BLaER1 (cell line): Measurements from ENCODE around the gene KPTN.

Experiments used
- H3K27ac ChIP-seq: shearing (Covaris generic); formaldehyde crosslinking; 2 replicates; pipeline ENCODE4 v1.8.1; 2022
- H3K27me3 ChIP-seq: shearing (Covaris generic); formaldehyde crosslinking; 2 replicates; pipeline ENCODE4 v1.8.1; 2022
- H3K36me3 ChIP-seq: shearing (Covaris generic); formaldehyde crosslinking; 2 replicates; pipeline ENCODE4 v1.8.1; 2022
- H3K4me1 ChIP-seq: shearing (Covaris generic); formaldehyde crosslinking; 2 replicates; pipeline ENCODE4 v1.8.1; 2022
- H3K4me2 ChIP-seq: shearing (Covaris generic); formaldehyde crosslinking; 2 replicates; pipeline ENCODE4 v1.8.1; 2022
- H3K4me3 ChIP-seq: shearing (Covaris generic); formaldehyde crosslinking; 2 replicates; pipeline ENCODE4 v1.8.1; 2022
- H3K9ac ChIP-seq: shearing (Covaris generic); formaldehyde crosslinking; 2 replicates; pipeline ENCODE4 v1.8.1; 2022
- H3K9me3 ChIP-seq: shearing (Covaris generic); formaldehyde crosslinking; 2 replicates; pipeline ENCODE4 v1.8.1; 2022
- H4K20me1 ChIP-seq: shearing (Covaris generic); formaldehyde crosslinking; 2 replicates; pipeline ENCODE4 v1.8.1; 2022
- Cebpa-rat ChIP-seq: shearing (Covaris generic); IDR thresholded peaks from 2 replicates; pipeline ENCODE4 v1.8.1; 2022

Gene KPTN

DNA sequence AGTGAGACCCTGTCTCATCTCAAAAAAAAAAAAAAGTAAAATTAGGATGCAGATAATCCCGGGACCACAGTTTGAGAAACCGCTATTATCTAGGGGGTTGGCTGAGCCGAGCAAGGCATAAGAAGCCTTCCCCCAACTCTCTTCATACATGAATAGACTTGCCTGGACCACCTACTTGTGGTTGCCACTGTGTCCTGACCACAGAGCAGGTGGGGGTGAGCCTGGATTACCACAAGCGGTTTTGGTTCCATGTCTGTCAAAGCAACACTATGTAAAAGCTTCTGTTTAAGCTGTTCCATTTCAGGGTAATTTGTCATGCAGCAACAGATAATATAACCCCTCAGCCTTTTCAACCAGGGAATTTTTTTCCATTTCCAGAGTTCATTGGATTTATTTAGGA lies 34.1 kb upstream of the KPTN start:
- H3K4me2 ChIP-seq = peak overlapping the region; percentile 72
- no peaks in the 10 kb centered on the region for H3K9me3 ChIP-seq
- H3K27ac ChIP-seq = no peak overlapping the region
- peaks cover 62% of the 10 kb centered on the region for H4K20me1 ChIP-seq
- H3K27me3 ChIP-seq = peaks cover 47% of the 10 kb centered on the region
- peaks cover 60% of the 10 kb centered on the region for H3K4me1 ChIP-seq
- H3K36me3 ChIP-seq = no peaks in the 10 kb centered on the region
- no peak for TF ChIP-seq Cebpa-rat
- no peak overlapping the region for H3K9ac ChIP-seq
- H3K4me3 ChIP-seq = no peak overlapping the region

DNA sequence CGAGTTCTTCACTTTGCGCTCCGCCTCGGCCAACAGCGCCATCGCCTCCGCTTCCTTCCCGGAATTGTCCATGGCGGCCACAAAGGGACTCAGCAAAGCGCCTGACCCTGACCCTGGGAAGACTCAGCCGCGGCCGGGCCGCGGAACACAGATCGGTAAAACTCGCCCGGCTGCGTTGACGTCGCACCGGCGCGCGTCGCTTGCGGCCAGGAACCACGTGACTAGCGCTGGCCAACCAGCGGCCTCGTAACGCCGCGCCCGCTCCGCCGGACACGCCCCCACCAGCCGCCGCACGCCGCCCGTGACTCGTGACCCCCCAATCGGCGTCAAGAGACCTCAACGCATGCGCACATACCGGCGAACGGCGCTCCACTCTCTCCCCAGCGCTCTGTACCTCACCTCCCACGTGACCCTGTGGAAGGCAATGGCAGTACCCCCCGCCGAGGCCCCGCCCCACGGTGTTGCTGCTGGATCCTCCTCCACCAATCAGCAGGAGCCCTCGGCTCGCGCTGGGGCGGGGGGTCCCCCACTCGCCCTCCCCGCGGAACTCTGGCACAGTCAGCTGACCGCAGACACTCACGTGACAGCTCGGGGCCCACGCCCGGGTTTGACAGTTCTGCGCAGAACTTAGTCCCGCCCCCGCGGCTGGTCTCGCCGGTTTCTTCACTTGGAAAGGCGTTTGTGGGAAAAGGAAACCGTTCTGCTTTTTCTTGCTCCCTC lies 31.0 kb upstream of the KPTN start, which contains the start of gene NAPA:
Gene NAPA (minus strand): TSS at position 195 of the 720 bp plus-strand sequence. CDS start 123 bp downstream, at position 72.
- peaks cover 17% of the 10 kb centered on the region for H3K36me3 ChIP-seq
- H3K4me1 ChIP-seq = peaks cover 75% of the 10 kb centered on the region
- peaks cover 72% of the 10 kb centered on the region for H4K20me1 ChIP-seq
- peak within 1 kb of the TSS; percentile 100 for H3K4me2 ChIP-seq
- TF ChIP-seq Cebpa-rat = no peak
- H3K9me3 ChIP-seq = no peaks in the 10 kb centered on the region
- peak within 1 kb of the TSS; percentile 98 for H3K9ac ChIP-seq
- H3K4me3 ChIP-seq = peak within 1 kb of the TSS; percentile 98
- H3K27ac ChIP-seq = peak within 1 kb of the TSS; percentile 90
- peaks cover 22% of the 10 kb centered on the region for H3K27me3 ChIP-seq

DNA sequence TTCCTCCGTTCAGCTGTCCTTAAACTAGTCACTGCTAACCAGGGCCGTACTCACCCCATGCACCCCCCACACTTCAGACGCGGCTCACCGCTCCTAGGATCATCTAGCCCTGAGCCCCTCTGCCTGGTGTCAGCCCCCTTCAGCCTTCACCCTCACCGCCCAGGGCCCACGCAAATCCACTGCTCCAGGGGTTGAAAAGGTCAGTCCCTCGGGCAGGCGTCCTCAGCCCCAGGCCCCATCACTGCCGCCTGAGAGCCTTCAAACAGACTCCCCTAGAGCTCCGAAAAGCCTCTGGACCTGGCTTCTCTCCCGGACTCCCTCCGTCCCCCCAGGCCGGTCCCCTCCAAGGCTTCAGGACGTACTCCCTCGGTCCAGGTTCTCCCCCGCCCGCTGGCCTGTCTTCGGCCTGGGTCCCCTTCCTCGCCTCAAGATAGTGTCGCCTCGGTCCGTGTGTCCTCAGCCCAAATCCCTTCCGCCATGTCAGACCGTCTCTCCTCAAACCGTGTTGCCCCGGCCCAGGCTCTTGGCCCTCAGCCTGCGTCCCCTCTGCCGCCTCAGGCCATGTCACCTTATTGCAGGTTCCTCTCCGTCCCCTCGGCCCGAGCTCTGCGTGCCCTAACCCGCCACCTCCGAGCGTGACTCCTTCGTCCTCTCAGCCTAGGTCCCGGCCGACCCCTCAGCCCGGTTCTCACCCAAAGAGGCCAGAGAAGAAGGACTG lies 30.3 kb upstream of the KPTN start:
- H3K4me3 ChIP-seq = peak overlapping the region; percentile 98
- H3K9me3 ChIP-seq = no peaks in the 10 kb centered on the region
- peak overlapping the region; percentile 100 for H3K4me2 ChIP-seq
- TF ChIP-seq Cebpa-rat = no peak
- peaks cover 72% of the 10 kb centered on the region for H4K20me1 ChIP-seq
- H3K4me1 ChIP-seq = peaks cover 71% of the 10 kb centered on the region
- H3K27me3 ChIP-seq = peaks cover 15% of the 10 kb centered on the region
- peak overlapping the region; percentile 90 for H3K27ac ChIP-seq
- peaks cover 17% of the 10 kb centered on the region for H3K36me3 ChIP-seq
- H3K9ac ChIP-seq = peak overlapping the region; percentile 98

DNA sequence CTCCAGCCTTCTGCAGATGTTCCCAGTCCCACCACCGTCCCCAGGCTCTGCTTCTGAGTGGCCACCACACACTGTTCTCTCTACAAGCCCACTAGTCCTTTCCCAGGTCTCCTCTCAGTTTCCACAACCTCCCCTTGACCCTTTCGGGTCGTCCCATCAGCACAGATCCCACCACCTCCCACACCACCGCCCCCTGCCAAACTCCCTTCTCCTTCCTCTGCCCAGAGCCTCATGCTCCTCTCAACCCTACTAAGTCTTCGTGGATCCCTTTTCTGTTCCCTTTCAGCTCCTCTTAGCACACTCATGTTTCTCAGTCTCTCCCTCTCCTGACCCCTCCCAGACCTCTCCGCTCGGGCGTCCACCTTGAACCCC lies 28.9 kb upstream of the KPTN start:
- peaks cover 69% of the 10 kb centered on the region for H3K4me1 ChIP-seq
- no peak overlapping the region for H3K27ac ChIP-seq
- 0 out of 2 replicates have a peak overlapping the region, but pooled peaks have one; percentile 30 for H3K9ac ChIP-seq
- no peaks in the 10 kb centered on the region for H3K9me3 ChIP-seq
- peaks cover 17% of the 10 kb centered on the region for H3K36me3 ChIP-seq
- peak overlapping the region; percentile 100; the same call in 1 of the 2 replicates for H3K4me2 ChIP-seq
- peaks cover 73% of the 10 kb centered on the region for H4K20me1 ChIP-seq
- peaks cover 9% of the 10 kb centered on the region for H3K27me3 ChIP-seq
- no peak overlapping the region for H3K4me3 ChIP-seq
- no peak for TF ChIP-seq Cebpa-rat

DNA sequence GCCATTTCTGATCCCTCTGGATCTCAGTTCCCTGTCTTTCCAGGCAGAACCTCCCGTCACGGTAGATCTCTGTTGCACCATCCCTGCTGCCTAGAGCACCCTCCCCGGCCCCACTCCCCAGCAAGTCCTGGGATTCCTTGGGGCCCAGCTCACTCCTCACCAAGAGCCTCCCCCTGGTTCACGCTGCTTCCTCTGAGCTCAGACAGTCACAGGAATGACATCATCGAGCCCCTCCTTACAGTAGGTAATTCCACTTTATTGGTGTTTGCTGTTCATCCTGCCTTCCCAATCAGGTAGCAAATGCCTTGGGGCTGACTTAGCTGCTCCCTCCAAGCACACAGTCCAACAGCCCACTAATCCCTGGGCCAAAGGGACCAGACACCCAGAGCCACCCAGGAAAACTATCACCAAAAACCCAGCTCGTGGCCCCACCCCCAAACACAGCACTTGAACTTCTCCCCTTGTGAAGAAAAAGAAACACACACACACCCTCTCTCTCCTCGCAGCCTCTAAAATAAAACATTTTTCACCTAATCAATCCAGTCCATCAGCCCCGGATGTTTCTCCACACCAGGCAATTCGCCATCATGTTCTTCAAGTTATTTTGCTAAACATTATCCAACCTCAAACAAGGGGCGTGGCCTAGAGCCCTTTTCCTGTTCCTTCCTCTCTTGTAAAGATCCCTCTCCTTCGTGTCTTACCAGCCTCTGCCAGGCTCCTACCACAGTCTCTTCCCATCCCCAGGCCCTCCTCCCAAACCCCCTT lies 28.3 kb upstream of the KPTN start:
- H3K4me1 ChIP-seq = peaks cover 69% of the 10 kb centered on the region
- H3K36me3 ChIP-seq = peaks cover 17% of the 10 kb centered on the region
- peaks cover 9% of the 10 kb centered on the region for H3K27me3 ChIP-seq
- peaks cover 79% of the 10 kb centered on the region for H4K20me1 ChIP-seq
- H3K4me2 ChIP-seq = peak overlapping the region; percentile 100; the same call in 1 of the 2 replicates
- no peak for TF ChIP-seq Cebpa-rat
- no peak overlapping the region for H3K27ac ChIP-seq
- peak overlapping the region; percentile 30; the same call in 1 of the 2 replicates for H3K9ac ChIP-seq
- H3K9me3 ChIP-seq = no peaks in the 10 kb centered on the region
- no peak overlapping the region for H3K4me3 ChIP-seq

DNA sequence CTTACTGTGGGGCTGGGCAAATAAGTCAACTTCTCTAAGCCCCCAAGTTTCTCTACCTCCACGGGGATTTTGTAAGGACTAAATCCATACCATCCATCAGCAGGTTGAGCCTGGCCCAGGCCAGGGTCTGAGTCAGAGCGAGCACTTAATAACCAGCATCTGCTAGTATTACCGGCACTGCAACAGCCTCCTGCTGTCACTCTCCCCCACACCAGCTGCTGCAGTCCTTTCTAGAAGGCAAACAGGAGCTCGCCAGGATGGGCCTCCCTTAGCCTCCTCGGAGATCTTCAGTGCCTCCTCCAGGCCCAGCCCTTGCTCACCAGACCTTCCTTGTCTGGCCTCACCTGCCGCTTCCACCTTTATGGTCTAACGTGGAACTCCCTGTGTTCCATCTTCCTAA lies 27.7 kb upstream of the KPTN start:
- H4K20me1 ChIP-seq = peaks cover 80% of the 10 kb centered on the region

DNA sequence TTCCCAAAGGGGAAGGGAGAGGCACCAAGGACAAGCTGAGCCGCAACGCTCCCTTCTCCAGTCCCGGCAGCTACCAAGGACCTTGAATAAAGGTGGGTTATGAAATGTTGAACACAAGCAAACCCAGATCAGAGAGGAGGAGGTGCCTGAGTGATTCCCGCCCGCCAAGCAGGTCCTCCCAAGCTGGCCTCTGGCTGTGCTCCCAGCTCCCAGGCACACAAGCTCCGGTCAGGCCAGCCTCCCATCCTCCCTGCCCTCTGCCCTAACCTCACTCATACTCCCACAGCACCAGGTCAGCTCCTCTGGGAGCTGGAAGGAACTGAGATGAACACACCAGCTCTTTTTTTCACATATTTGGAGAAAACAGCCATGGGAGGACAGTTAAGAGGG lies 27.1 kb upstream of the KPTN start:
- TF ChIP-seq Cebpa-rat = no peak
- Histone ChIP-seq H3K27ac (no peak overlapping the region), H3K4me3 (no peak overlapping the region), H3K9ac (peak overlapping the region; percentile 30; the same call in 1 of the 2 replicates), H3K4me1 (peaks cover 66% of the 10 kb centered on the region), H3K4me2 (no peak overlapping the region), H4K20me1 (peaks cover 85% of the 10 kb centered on the region), H3K9me3 (no peaks in the 10 kb centered on the region), H3K36me3 (peaks cover 23% of the 10 kb centered on the region), H3K27me3 (no peaks in the 10 kb centered on the region)

More for the DNA sequence above, 27.7 kb upstream of the KPTN start:
- Histone ChIP-seq H3K27me3 (peaks cover 2% of the 10 kb centered on the region), H3K4me1 (peaks cover 69% of the 10 kb centered on the region), H3K9ac (peak overlapping the region; percentile 30), H3K27ac (no peak overlapping the region), H3K4me2 (no peak overlapping the region), H3K9me3 (no peaks in the 10 kb centered on the region), H3K4me3 (no peak overlapping the region), H3K36me3 (peaks cover 19% of the 10 kb centered on the region)
- no peak for TF ChIP-seq Cebpa-rat

DNA sequence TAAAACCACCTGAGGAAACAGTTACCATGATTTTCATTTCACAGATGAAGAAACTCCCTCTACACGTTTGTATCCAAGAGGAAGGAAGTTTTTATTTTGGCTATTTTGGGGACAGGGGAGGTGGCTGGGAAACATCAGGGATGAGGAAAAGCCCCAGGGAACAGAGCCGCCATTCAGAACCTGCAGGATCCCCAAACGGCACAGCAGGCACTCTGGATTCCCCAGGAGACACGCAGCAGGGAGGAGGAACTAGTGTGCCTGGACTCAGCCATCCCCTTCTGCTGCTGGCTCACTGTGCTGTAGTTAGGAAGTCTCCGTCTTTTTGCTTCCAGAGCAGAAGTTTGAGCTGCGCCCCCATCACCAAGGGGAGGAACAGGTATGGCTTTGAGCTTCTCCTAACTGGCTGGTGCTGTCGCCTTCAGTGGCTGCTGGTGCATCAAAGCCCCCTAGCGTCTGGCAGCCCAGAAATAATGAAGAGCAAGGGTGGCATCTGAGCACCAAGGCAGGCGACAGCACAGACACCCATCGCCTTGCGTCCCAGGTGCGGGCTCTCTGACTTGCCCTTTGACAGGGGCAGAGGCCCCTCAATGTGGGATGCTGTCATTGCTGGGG lies 26.6 kb upstream of the KPTN start:
- H3K4me1 ChIP-seq = peaks cover 60% of the 10 kb centered on the region
- no peak overlapping the region for H3K27ac ChIP-seq
- no peak overlapping the region for H3K4me2 ChIP-seq
- TF ChIP-seq Cebpa-rat = no peak
- H3K27me3 ChIP-seq = no peaks in the 10 kb centered on the region
- peak overlapping the region; percentile 14; the same call in 1 of the 2 replicates for H3K9ac ChIP-seq
- H3K4me3 ChIP-seq = no peak overlapping the region
- H3K9me3 ChIP-seq = no peaks in the 10 kb centered on the region
- H4K20me1 ChIP-seq = peaks cover 90% of the 10 kb centered on the region
- peaks cover 27% of the 10 kb centered on the region for H3K36me3 ChIP-seq

DNA sequence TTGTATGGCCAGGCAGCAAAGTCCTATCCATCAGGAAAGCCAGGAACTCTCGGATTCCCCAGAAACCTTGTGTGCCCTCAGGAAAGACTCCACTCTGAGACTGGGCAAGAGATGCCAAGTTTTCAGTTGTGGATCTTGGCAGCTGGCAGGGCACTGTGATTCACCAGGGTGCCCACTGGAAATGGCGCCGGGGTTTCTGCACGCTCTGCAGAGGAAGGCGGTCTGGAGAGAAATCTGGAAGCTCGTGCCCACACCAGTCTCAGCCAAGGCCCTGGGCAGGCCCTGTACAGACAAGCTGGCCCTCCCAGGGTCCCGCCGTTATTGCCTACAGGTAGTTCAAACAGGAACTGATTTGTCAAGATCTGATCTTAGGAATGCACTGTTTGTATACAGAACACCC lies 26.0 kb upstream of the KPTN start:
- H3K4me1 ChIP-seq = peaks cover 59% of the 10 kb centered on the region
- no peak overlapping the region for H3K27ac ChIP-seq
- H3K9me3 ChIP-seq = no peaks in the 10 kb centered on the region
- no peak for TF ChIP-seq Cebpa-rat
- no peaks in the 10 kb centered on the region for H3K27me3 ChIP-seq
- H3K4me3 ChIP-seq = no peak overlapping the region
- peaks cover 33% of the 10 kb centered on the region for H3K36me3 ChIP-seq
- H4K20me1 ChIP-seq = peaks cover 97% of the 10 kb centered on the region
- H3K9ac ChIP-seq = no peak overlapping the region
- H3K4me2 ChIP-seq = no peak overlapping the region
